GM13976 (cell line): Measurements from ENCODE around the gene LIMA1.

Source experiments
- DNase-seq: peaks from one replicate; pipeline ENCODE4 v3.0.0; 2012; ENCODE audit warnings: low spot score
- CTCF ChIP-seq: IDR thresholded peaks from 2 replicates; pipeline ENCODE4 v1.5.1; 2012; ENCODE audit warnings: borderline replicate concordance, mild to moderate bottlenecking; ENCODE audit not compliant: insufficient read depth; ENCODE audit errors: extremely low read depth, missing control alignments, control extremely low read depth
- in situ Hi-C: fragments of 300-500 bp; cut with MboI; formaldehyde crosslinking; loops from one replicate; pipeline ENCODE4 v1.12.0; 2022; ENCODE audit warnings: low sequenced_read_pairs, mixed read lengths, inconsistent platforms; ENCODE audit not compliant: unreplicated experiment

Gene LIMA1

GRCh38 chr12:50174971-50175715, 108.2 kb downstream of the LIMA1 start:
- in situ Hi-C loops, result loop anchor here (5.0 kb wide), 1 partner anchor 93 kb away; no protein-coding TSS in a partner anchor
- TF ChIP-seq CTCF, result peak; percentile 18
- peak; percentile 49 for DNase-seq

GRCh38 chr12:50167049-50167828, 116.1 kb downstream of the LIMA1 start, which contains the start of gene CERS5:
Gene CERS5, minus strand, starts transcription at chr12:50167369. Its CDS starts 72 bp downstream, at chr12:50167297.
- TF ChIP-seq CTCF, result no peak
- in situ Hi-C loops, result no loop called here

GRCh38 chr12:50166799-50167048, 116.6 kb downstream of the LIMA1 start:
- DNase-seq, result peak; percentile 75
- in situ Hi-C loops, result no loop called here
- no peak for TF ChIP-seq CTCF

More at GRCh38 chr12:50167049-50167828, 116.1 kb downstream of the LIMA1 start, which contains the start of gene CERS5:
- peak; percentile 99 for DNase-seq

- in situ Hi-C loops, result no loop called here
- no peak for TF ChIP-seq CTCF
- no peak for DNase-seq
Measured at GRCh38 chr12:50164963-50165362, 118.4 kb downstream of the LIMA1 start.

- TF ChIP-seq CTCF, result no peak
- DNase-seq, result no peak
- in situ Hi-C loops, result no loop called here
Measured at GRCh38 chr12:50162230-50162629, 121.1 kb downstream of the LIMA1 start.

GRCh38 chr12:50160643-50161042, 122.7 kb downstream of the LIMA1 start:
- in situ Hi-C loops, result no loop called here
- TF ChIP-seq CTCF, result no peak

More at GRCh38 chr12:50160643-50161042, 122.7 kb downstream of the LIMA1 start:
- DNase-seq, result no peak
